ENCODE measurements around the gene FKBP11.

The FKBP11 gene

GRCh38 chr12:48925304-48926011 is at the start of gene FKBP11:
TSS of gene FKBP11 (minus strand) at chr12:48925492. CDS start at chr12:48925428, 64 bp downstream.
- peaks cover 53% of the 10 kb centered on the region for H3K4me1 Mint-ChIP-seq (ENCODE audit: low read depth)
- peak within 1 kb of the TSS; percentile 94 for H3K4me3 Mint-ChIP-seq
- H3K27ac Mint-ChIP-seq: peak within 1 kb of the TSS; percentile 97
- H3K9me3 Mint-ChIP-seq (ENCODE audit: low read depth): no peaks in the 10 kb centered on the region
- H3K27me3 Mint-ChIP-seq: no peaks in the 10 kb centered on the region
- H3K36me3 Mint-ChIP-seq: peaks cover 28% of the 10 kb centered on the region

- H3K9me3 Mint-ChIP-seq (ENCODE audit: low read depth): no peaks in the 10 kb centered on the region
- H3K36me3 Mint-ChIP-seq: no peaks in the 10 kb centered on the region
- no peak overlapping the region for H3K27ac Mint-ChIP-seq
- H3K27me3 Mint-ChIP-seq: peaks cover 20% of the 10 kb centered on the region
- H3K4me3 Mint-ChIP-seq: no peak overlapping the region
- peaks cover 44% of the 10 kb centered on the region for H3K4me1 Mint-ChIP-seq (ENCODE audit: low read depth)
Observed at GRCh38 chr12:48973941-48974673, 48.8 kb upstream of the FKBP11 start.

GRCh38 chr12:48973531-48973930 is 48.2 kb upstream of the FKBP11 start:
- Mint-ChIP-seq H3K36me3 (no peaks in the 10 kb centered on the region), H3K4me1 (ENCODE audit: low read depth) (peaks cover 44% of the 10 kb centered on the region), H3K9me3 (ENCODE audit: low read depth) (no peaks in the 10 kb centered on the region), H3K27me3 (peaks cover 20% of the 10 kb centered on the region), H3K27ac (no peak overlapping the region), H3K4me3 (no peak overlapping the region)

DNA sequence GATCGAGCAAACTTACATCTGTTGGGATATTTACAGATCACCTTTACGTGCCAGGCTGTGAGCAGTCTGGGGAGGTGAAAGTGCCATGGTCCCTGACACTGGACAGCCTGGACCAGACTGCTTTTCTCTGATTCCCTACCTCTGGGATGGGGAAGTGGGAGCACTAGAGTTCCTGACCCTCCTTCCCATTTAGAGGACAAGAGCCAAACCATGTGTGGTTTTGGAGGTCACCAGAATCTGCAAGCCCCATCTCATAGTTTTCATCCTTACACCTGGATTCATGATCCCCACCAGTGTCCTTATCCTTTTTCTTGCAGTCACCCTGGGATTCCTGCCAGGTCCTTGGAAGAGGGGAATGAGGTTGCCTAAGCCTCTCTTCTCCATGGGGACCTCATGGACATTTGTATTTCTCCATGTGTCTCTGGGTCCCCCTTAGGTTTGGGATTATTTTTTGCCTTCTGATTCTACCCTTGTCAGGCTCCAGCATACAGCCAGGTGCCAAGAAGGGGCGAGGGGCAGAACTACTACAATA is 47.7 kb upstream of the FKBP11 start:
- no peak overlapping the region for H3K4me3 Mint-ChIP-seq
- no peaks in the 10 kb centered on the region for H3K36me3 Mint-ChIP-seq
- H3K27ac Mint-ChIP-seq: no peak overlapping the region
- H3K27me3 Mint-ChIP-seq: peaks cover 20% of the 10 kb centered on the region
- H3K9me3 Mint-ChIP-seq (ENCODE audit: low read depth): no peaks in the 10 kb centered on the region
- peaks cover 47% of the 10 kb centered on the region for H3K4me1 Mint-ChIP-seq (ENCODE audit: low read depth)

DNA sequence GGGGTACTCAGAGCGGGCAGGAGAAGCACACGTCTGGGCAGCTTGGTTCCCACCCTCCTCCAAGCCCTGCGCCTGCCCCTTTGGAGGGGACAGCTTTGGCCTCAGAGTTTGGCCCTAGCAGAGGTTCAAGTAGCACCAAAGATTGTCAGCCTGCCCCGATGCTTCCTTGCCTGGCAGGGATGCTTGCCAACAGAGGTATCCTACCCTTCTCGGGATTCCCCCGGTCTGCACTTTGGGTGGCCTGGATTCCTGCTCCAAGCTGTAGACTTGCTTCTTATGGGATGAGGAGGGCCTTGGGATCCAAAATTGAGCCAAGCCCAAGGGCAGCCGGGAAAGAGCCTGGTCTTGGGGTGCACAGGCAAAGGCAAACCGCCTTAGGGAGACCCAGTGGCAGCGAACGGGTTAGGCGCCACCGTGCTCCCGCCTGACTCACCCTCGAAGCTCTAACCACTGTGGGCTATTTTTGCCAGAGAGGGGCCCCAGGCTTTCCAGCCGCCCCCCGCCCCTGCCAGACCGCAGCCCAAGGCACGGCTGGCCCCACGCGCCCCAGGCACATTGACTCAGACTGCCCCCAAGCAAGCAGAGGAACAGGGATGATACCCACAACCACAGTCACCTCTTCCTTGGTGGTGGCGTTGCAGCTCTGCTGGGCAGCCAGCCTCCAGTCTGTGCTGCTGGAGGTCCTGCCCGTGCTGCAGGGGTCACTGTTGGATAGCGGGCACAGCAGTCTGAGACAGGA is 47.1 kb upstream of the FKBP11 start:
- Mint-ChIP-seq H3K36me3 (no peaks in the 10 kb centered on the region), H3K4me1 (ENCODE audit: low read depth) (peaks cover 42% of the 10 kb centered on the region), H3K27ac (no peak overlapping the region), H3K9me3 (ENCODE audit: low read depth) (no peaks in the 10 kb centered on the region), H3K4me3 (peak overlapping the region; percentile 68), H3K27me3 (peaks cover 20% of the 10 kb centered on the region)

DNA sequence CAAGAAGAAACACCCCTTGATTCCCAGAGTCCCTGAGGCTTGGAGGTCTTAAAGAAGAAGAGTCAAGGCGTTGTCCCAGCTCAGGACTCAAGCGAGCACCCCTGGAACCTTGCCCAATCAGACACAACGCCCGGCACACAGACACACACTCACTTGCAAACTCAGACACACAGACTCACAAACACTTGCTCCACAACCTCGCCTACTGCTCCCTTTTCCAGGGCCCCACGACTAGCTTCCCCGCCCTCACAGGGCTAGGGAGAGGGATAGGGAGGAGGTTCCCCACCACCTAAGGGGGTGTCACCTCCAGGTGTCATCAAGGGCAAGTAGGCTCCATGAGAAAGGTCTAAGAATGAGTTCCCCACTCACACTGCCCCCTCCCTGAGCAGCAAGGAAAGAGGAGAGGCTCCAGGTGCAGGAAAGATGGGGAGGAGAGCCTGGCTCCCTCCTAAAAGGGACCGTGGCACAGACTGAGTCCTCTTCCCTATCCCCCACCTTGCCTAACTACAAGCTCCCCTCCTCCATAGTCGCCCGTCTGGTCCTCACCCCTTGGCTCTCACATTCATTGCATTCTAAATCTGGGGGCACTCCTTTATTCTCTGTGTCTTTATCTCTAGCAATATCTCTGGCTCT is 45.5 kb upstream of the FKBP11 start:
- H3K4me1 Mint-ChIP-seq (ENCODE audit: low read depth): peaks cover 34% of the 10 kb centered on the region
- H3K27me3 Mint-ChIP-seq: peaks cover 20% of the 10 kb centered on the region
- peak overlapping the region; percentile 62 for H3K4me3 Mint-ChIP-seq
- no peaks in the 10 kb centered on the region for H3K9me3 Mint-ChIP-seq (ENCODE audit: low read depth)
- no peak overlapping the region for H3K27ac Mint-ChIP-seq
- no peaks in the 10 kb centered on the region for H3K36me3 Mint-ChIP-seq

DNA sequence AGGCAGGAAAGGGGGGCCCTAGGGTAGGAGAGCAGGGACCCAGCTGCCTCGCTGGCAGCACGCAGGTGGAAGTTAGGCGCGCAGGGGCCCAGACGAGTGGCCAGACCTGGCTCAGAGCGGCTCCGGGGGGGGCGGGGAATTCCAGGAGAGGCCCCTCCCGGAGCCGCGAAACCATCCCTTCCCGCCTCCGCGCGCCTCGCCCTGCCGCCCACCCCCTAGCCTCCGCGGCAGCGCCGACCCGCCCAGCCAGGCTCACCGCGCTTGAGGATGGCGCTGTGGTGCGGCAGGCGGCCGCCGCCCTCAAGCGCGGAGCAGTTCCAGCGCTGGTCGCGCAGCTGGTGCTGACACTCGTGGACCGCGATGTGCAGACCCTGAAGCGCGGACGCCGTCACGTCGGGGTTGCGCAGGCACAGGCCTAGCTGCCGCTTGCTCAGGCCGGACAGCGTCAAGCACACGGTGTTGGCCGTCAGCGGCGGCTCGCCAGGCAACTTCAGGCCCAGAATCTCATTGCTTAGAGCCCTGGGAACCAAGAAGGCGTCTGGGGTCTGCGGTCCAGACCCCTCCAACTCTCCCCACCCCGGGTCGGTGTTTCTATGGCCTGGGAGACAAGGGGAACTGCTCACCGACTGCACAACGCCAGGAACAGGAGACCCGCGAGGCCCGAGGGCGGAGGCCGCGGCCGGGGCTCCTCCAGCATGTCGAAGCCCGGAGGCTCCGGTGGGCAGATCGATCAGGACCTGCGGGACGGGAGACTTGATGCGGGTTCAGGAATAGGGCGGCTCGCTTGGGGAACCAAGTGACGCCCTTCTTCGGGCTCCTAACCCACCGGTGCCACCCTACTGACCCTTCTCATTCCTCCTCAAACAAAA is 44.8 kb upstream of the FKBP11 start:
- Mint-ChIP-seq H3K27ac (no peak overlapping the region), H3K4me1 (ENCODE audit: low read depth) (peaks cover 34% of the 10 kb centered on the region), H3K4me3 (peak overlapping the region; percentile 62), H3K9me3 (ENCODE audit: low read depth) (no peaks in the 10 kb centered on the region), H3K27me3 (peaks cover 18% of the 10 kb centered on the region), H3K36me3 (no peaks in the 10 kb centered on the region)

DNA sequence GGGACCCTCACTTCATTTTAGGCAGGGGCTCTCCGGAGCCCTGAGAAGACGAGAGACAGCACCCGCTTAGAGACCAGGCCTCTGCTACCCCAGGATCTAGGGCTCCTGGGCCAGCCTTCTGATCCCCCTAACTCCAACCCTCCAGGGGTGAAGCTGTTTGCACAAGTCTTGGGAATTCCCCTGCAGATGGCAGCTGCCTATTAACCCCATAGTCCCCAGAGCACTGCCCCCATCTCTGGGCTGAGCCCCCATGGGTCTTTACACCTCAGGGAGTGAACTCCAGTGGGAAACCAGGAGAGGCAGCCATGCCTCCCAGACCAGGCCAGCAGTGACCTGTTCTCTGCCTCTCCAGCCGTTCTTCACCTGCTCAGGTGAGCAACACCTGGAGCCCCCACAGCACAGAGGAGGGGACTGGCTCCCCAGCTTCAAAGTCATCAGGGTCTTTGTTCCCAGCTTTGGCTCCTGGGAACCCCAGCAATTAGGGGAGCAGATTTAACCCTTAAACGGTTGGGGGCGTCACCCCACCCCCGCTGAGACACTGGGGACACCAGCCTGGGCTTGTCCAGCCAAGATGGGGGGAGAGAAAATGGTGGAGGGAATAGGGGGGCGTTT is 44.0 kb upstream of the FKBP11 start:
- Mint-ChIP-seq H3K4me3 (peak overlapping the region; percentile 58), H3K36me3 (no peaks in the 10 kb centered on the region), H3K9me3 (ENCODE audit: low read depth) (no peaks in the 10 kb centered on the region), H3K27ac (no peak overlapping the region), H3K4me1 (ENCODE audit: low read depth) (peaks cover 34% of the 10 kb centered on the region), H3K27me3 (peaks cover 15% of the 10 kb centered on the region)

GRCh38 chr12:48968467-48968866 is 43.2 kb upstream of the FKBP11 start:
- H3K36me3 Mint-ChIP-seq: no peaks in the 10 kb centered on the region
- H3K4me3 Mint-ChIP-seq: peak overlapping the region; percentile 58
- peaks cover 15% of the 10 kb centered on the region for H3K27me3 Mint-ChIP-seq
- H3K4me1 Mint-ChIP-seq (ENCODE audit: low read depth): peaks cover 34% of the 10 kb centered on the region
- H3K27ac Mint-ChIP-seq: no peak overlapping the region
- H3K9me3 Mint-ChIP-seq (ENCODE audit: low read depth): no peaks in the 10 kb centered on the region

DNA sequence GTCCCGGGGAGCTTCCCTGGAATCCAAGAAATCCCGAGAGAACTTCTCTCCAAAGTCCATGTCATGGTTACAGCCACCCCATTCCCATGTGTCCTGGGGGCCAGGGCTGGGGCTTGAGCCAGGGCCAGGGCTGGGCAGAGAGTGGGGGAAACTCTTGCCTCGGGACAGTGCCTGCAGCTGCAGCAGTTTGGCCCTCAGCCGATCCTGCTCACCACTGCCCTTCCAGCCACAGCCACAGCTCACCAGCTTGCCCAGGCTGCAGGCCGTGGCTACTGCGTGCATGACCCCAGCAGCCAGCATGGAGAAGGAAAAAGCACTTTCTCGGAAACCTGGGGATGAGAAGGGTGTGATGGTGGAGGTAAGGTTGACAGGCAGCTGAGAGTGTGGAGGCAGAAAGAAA is 42.7 kb upstream of the FKBP11 start:
- Mint-ChIP-seq H3K36me3 (no peaks in the 10 kb centered on the region), H3K27me3 (peaks cover 15% of the 10 kb centered on the region), H3K4me3 (no peak overlapping the region)

GRCh38 chr12:48966177-48966895 is 41.0 kb upstream of the FKBP11 start:
- Mint-ChIP-seq H3K36me3 (no peaks in the 10 kb centered on the region), H3K9me3 (ENCODE audit: low read depth) (no peaks in the 10 kb centered on the region), H3K27ac (no peak overlapping the region), H3K4me1 (ENCODE audit: low read depth) (peaks cover 25% of the 10 kb centered on the region), H3K4me3 (no peak overlapping the region), H3K27me3 (peaks cover 8% of the 10 kb centered on the region)

More for the DNA sequence above, 42.7 kb upstream of the FKBP11 start:
- Mint-ChIP-seq H3K9me3 (ENCODE audit: low read depth) (no peaks in the 10 kb centered on the region), H3K4me1 (ENCODE audit: low read depth) (peaks cover 34% of the 10 kb centered on the region), H3K27ac (no peak overlapping the region)

GRCh38 chr12:48965298-48965838 is 40.1 kb upstream of the FKBP11 start:
- no peaks in the 10 kb centered on the region for H3K27me3 Mint-ChIP-seq
- H3K9me3 Mint-ChIP-seq (ENCODE audit: low read depth): no peaks in the 10 kb centered on the region
- no peaks in the 10 kb centered on the region for H3K36me3 Mint-ChIP-seq
- H3K27ac Mint-ChIP-seq: no peak overlapping the region
- no peak overlapping the region for H3K4me3 Mint-ChIP-seq
- H3K4me1 Mint-ChIP-seq (ENCODE audit: low read depth): peaks cover 15% of the 10 kb centered on the region

DNA sequence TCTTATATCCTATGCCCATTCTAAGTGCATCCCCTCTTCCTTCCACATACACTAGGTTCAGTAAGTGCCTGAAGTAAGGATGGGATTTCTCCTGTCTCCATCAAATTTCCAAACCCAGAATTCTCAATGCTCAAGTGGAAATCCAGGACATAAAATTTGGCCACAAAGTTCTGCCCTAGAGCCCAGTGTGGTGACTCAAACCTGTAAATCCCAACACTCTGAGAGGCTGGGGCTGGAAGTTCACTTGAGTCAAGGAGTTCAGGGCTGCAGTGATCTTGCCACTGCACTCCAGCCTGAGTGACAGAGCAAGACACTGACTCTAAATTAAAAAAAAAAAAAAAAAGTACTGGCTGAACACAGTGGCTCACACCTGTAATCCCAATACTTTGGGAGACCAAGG is 36.5 kb upstream of the FKBP11 start:
- Mint-ChIP-seq H3K36me3 (no peaks in the 10 kb centered on the region), H3K4me1 (ENCODE audit: low read depth) (peaks cover 7% of the 10 kb centered on the region), H3K4me3 (no peak overlapping the region), H3K27me3 (no peaks in the 10 kb centered on the region), H3K9me3 (ENCODE audit: low read depth) (no peaks in the 10 kb centered on the region), H3K27ac (no peak overlapping the region)
